ENCODE results near the gene KLHL22. TPM values are rescaled to one million over a fixed set of nuclear protein-coding genes. Genes with fewer than 3 reads are reported as not detected.
A peak's percentile ranks its signal among the peaks of the same experiment; 100 is the strongest.
"Not testable (repeated sequence)": the region's sequence is repeated elsewhere in the genome, so short reads cannot be mapped to it uniquely, and the experiment has no call there.

The KLHL22 gene, protein sequence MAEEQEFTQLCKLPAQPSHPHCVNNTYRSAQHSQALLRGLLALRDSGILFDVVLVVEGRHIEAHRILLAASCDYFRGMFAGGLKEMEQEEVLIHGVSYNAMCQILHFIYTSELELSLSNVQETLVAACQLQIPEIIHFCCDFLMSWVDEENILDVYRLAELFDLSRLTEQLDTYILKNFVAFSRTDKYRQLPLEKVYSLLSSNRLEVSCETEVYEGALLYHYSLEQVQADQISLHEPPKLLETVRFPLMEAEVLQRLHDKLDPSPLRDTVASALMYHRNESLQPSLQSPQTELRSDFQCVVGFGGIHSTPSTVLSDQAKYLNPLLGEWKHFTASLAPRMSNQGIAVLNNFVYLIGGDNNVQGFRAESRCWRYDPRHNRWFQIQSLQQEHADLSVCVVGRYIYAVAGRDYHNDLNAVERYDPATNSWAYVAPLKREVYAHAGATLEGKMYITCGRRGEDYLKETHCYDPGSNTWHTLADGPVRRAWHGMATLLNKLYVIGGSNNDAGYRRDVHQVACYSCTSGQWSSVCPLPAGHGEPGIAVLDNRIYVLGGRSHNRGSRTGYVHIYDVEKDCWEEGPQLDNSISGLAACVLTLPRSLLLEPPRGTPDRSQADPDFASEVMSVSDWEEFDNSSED
- total RNA-seq: 14.9 and 23.6 TPM in 2 replicates

DNA sequence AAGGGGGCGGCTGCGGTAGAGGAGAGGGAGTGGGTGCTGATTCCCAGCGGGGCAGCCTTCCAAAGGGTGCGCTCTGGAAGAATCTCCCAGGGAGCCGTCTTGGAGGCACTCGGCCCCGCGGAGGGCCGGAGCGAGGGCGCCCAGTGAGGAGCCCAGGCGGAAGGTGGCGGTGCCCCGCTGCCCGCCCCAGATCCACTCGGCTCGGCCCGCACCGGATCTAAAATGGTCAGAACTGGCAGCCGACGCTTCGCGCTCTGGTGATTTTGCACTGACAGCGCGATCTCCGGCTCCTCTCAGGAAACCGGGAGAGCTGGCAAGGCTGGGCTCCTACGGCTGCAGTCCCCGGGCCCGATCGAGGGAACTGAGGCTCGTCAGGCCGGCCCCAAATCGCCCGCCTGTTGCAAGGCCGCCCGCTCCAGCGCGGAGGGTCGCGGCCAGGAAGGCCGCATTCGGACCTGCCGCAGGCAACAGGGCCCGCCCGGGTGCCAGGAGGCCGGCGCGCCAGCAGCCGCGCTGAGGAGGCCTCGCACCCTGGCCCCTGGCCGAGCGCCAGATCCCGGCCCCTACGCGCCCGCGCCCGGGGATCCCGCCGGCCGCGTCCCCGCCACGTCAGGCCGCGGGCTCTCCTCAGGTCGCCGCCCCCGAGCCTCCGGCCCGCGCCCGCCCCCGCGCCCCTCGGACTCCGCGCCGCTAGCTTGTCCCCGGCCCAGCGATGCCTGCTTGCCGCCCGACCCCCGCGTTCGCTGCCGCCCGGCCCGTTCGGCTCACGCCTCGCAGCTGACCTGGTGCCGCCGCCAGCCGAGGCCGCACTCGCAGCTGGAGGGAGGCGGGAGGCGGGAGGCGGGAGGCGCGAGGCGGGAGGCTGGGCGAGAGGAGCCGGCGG lies at the start of gene KLHL22:
TSS of gene KLHL22 (minus strand) at position 818 of the 883 bp plus-strand sequence. CDS start 6,584 bp downstream, outside the sequence.
- peak in 1 of 2 donors; percentile 62 for DNase-seq (ENCODE audit: low read depth in 2 of 2)

DNA sequence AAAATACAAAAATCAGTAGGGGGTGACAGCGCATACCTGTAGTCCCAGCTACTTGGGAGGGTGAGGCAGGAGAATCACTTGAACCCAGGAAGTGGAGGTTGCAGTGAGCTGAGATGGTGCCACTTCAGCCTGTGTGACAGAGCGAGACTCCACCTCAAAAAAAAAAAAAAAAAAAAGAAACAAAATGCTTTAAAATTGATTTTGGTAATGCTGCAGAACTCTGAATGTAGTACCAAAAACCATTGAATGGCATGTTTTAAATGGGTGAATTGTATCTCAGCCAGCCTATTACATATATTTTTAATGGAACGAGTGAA lies 49.7 kb upstream of the KLHL22 start:
- DNase-seq (ENCODE audit: low read depth in 2 of 2): not testable (repeated sequence)

DNA sequence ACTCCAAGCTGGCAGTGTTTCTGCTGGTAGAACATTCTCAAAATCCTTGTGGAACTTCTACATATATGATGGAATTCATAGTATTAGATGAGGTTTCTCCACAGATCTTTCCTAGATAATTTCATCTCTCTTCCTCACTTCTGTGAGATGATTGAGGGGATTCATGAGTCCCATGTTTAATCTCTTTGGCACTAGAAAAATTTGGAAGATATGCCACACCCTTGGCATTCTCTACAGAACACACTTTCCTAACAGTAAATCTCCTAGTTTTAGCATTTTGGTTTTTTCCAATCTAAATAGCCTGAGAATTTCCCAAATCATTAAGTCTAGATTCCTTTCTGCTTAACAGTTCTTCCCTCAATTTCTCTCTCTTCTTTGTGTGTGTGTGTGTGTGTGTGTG lies 47.1 kb upstream of the KLHL22 start:
- DNase-seq (ENCODE audit: low read depth in 2 of 2): no peak

DNA sequence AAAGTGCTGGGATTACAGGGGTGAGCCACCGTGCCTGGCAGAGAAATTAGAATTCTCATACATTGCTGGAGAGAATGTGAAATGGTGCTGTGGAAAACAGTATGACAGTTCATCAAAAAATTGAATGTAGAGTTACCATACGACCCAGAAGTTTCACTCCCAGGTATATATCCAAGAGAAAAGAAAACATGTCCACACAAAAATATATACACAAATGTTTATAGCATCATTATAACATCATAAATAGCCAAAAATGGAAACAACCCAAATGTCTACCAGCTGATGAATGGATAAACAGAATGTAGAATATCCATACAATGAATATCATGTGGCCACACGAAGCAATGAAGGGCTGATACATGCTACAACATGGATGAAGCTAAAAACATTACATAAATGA lies 46.5 kb upstream of the KLHL22 start:
- DNase-seq (ENCODE audit: low read depth in 2 of 2): no peak

DNA sequence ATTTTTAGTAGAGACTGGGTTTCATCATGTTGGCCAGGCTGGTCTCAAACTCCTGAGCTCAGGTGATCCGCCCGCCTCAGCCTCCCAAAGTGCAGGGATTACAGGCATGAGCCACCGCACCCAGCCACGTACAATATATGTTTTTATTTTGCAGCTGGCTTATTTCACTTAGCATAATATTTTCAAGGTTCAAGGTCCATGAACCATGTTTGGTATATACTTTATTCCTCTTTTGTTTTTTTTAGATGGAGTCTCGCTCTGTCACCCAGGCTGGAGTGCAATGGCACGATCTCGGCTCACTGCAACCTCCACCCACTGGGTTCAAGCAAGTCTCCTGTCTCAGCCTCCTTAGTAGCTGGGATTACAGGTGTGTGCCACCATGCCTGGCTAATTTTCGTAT lies 43.3 kb upstream of the KLHL22 start:
- DNase-seq (ENCODE audit: low read depth in 2 of 2): not testable (repeated sequence)

DNA sequence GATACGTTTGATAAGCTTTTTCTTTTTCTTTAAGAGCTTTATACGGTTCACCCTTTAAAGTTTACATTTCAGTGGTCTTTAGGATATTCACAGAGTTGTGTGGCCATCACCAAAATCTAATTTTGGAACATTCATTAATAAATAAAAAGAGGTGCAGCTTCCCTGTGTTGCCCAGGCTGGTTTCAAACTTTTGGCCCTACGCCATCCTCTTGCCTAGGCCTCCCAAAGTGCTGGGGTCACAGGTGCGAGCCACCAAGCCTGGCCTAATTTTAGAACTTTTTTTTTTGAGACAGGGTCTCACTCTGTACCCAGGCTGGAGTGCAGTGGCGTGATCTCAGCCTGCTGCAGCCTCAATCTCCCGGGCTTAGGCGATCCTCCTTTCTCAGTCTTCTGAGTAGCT lies 42.4 kb upstream of the KLHL22 start:
- no peak for DNase-seq (ENCODE audit: low read depth in 2 of 2)

DNA sequence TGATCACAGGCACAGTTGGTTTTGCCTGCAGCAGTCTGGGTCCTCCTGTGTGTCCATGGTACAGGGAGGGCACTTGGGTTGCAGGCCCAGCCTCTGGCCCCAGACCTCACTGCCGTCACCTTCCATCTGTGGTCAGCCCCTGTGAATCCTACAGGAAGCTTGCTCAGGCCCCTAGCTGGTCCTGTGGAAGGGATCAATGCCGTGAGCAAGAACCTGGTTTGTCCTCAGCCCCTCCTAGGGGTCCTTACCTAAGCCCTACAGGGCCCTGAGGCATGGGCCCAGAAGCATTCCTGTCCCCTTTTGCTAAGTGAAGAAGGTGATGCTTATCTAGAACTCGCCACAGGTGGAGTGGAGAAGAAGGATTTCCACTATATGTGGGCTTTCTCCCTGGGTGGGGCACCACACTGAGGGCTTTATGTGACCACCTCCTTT lies 41.7 kb upstream of the KLHL22 start:
- no peak for DNase-seq (ENCODE audit: low read depth in 2 of 2)

DNA sequence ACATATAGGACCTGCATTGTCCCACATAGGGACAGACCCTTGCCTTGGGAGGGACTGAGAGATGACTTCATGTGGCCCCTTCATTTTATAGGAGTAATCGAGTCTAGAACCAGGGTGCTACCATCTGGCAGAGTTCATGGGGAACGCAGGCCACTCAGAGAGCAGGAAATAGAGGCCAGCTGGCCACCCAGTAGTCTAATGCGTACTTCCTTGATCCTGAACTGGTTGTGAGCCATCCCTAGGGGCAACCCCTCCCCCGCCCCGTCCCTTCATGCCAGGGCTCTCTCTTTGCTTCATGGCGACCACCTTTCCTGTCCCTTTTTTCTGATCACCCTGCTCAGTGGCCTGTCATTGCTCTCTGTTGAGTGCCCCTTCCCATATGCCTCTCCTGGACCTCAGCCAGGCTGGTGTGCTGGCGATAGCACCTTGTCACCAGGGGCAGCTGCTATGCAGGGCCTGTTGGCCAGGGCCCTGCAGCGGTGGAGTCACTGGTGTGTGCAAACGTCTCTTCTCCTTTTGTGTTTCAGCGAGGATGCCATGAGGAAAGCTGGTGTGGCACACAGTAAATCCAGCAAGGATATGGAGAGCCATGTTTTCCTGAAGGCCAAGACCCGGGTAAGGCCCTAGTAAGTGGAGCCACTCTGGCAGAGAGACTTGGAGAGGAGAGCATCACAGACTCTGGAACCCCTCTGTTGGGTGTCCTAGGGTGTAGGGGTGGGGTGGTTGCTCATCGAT lies 41.2 kb upstream of the KLHL22 start:
- DNase-seq (ENCODE audit: low read depth in 2 of 2): no peak

DNA sequence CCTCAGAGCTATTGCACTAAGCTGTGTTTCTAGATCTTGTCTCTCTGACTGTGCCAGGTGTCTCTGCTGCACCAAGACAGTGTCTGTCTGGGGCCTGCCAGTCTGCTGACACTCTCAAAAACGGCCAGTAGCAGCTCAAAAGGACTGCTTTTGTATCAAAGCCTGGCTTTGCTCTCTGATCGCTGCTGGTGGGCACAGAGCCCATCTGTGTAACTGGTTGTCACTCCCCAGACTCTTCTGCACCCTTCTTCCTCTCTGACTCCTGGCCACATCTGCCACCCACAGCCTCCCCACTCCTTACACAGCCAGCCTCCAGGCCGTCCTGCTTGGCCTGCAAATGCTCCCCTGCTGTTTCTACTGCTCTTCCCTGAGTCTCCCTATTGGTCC lies 38.3 kb upstream of the KLHL22 start:
- DNase-seq (ENCODE audit: low read depth in 2 of 2): no peak

DNA sequence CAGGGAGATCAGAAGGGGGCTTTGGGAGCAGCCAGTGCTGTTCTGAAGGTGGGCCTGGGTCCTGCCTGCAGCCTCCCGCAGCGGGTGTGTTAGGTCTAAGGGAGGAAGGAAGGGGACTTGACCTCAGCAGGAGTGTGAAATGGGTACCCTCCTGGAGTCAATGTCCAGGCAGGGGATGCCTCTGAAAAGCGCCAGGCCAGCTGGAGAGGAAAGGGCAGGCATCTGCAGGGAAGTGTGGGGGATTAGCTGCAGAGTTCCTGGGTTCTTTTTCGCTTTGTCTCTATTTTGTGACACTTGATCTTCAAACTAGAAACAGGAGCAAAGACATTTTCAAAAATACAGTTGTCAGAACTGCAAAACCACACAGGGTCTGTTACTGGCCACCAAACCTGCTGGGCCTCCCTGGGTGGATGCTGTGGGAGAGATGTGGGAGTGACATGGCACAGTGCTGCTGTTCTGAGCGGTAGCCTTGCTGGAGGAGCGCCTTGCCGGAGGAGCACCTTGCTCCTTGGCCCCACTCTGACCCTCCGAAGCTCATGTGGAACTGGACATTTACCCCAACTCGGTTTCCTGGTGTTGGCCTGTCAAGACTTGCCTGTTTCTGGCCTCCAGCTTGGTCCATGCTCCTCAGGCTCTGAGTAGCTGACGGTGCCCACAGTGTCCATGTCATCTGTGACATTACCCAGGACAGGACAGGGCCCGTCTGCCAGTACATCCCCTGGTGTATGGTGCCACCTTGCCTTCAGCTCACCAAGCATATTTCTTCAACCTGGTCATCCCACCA lies 37.7 kb upstream of the KLHL22 start:
- DNase-seq (ENCODE audit: low read depth in 2 of 2): no peak

DNA sequence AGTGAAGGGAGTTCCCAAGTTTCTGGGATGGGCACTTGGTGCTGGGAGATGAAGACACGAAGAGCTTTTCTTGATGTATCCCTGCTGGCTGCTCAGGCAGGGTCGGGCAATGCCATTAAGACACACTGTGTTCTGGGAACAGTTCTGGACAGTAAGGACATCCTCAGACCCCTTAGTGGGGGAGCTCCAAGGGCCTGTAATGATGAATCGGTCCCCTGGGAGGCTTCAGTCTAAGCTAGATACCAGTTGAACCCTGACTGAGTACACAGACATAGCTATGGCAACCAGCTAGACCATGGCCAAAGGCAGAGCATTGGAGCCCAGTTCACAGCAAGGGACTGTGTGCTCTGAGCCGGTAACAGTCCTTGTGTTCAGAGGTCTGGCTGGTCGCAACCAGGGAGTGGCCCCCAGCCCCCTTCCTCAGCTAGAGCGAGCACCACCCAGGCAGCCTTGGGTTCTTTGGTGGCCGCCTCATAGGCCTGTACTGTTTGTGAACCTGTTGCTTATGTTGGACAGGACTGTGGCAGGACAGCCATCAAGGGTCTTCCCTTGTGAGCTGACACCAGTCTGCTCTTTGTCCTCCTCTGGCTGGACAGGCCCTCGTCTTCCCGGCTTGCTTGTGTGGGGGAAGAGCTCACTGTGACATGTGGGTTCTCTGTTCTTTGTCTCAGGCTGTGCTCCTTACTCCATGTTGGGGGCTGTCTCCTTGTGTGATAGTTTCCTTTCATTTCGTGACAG lies 36.8 kb upstream of the KLHL22 start:
- no peak for DNase-seq (ENCODE audit: low read depth in 2 of 2)

DNA sequence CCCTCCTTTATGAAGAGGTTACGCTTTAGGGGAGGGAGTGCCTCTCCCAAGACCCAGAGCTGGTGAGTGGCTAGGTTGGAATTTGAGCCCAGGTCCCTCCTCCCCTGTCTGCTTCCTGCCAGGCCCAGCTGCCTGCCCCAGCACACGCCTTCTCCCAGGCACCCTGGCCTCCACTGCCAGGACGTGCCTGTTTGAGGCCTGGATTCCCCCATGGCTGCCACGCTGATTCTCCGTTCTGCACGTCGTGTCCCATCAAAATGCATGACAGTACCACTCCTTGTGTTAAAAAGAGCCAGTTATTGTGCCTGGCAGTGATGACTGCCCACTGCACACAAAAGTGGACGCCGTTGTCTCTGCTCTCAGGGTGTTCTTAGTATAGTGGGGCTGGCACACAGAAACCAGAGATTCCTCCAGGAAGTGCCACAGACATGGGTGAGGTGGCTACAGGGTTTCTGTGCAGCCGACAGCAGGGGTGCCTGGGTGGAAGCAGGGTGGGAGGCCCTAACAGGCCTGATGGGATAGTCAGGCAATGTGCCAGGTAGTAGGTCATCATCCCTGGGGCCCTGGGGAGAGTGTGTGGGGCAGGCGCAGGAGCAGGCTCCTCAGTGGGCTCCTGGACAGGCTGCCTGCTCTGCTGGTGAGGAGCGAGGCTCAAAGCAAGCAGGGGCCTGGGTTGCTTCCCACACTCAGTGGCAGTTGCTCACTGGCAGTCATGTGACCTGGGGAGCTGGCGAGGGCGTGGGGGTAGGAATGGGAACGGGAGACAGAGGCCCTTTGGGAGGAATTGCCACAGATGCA lies 36.0 kb upstream of the KLHL22 start:
- DNase-seq (ENCODE audit: low read depth in 2 of 2): peak; percentile 33 to 83

DNA sequence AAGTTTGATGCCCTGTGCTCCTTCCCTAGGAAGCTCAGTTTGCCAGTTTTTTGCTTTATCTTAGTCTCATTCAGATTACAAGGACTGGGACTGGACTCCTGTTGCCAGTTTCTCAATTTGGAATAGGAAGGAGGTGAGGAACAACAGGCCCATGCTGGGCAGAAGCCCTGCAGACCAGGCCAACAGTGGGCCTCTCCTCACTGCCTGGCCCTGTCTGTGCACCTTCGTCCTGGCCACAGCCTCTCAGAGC lies 35.5 kb upstream of the KLHL22 start:
- no peak for DNase-seq (ENCODE audit: low read depth in 2 of 2)

DNA sequence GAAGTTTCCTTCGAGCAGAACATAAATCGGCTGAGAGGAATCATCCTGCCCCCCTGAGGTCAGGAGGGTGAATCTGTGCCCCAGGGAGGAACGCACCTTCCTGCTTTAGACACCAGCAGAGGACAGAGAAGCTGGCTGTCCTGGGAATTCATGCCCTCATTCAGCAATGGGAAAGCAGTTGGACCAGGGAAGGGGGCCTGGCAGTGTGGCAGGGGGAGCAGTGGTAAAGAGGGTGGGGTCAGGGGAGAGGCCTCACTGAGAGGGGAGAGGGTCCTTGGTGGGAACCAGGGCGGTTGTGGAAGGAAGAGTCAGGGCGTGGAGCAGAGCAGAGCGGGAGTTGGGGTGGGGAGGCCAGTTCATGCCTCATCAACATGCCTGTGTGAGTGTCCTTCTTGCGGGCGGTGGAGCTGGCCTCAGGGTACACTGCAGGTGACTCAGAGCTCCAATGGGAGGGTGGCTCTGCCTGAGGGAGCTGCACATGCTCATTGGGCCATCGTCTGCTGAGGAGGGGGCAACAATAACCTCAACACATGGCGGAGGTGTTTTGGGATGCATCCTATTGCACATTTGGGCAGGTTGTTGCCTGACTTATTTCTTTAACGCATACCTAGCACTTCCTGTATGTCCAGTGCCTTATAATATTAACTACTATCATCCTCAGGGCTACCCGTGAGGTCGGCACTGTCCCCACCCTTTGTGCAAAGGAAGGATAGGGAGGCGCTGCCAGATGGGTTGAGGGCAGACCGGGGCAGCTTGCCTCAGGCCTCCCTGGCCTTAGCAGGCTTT lies 35.0 kb upstream of the KLHL22 start:
- DNase-seq (ENCODE audit: low read depth in 2 of 2): peak in 1 of 2 donors; percentile 51

DNA sequence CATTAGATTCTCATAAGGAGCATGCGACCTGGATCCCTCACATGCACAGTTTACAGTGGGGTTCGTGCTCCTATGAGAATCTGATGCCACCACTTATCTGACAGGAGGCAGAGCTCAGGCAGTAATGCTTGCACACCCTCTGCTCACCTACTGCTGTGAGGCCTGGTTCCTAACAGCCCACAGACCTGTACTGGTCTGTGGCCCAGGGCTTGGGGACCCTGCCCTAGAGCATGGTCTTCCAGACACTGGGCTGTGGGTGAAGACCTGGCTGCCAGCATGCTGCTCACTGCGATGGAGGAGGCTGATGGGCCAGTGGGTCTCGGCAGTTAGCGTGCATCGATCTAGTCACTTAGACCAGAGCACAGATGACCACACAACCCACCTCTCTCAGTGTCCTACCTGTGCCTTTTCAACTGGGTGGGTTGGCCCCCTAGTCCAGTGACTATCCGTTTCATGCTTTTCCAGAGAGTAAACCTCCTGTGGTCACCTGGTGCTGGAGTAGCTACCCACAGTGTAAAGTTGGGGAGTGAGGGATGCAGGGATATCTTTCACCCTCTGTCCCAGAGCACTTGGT lies 32.9 kb upstream of the KLHL22 start:
- no peak for DNase-seq (ENCODE audit: low read depth in 2 of 2)

DNA sequence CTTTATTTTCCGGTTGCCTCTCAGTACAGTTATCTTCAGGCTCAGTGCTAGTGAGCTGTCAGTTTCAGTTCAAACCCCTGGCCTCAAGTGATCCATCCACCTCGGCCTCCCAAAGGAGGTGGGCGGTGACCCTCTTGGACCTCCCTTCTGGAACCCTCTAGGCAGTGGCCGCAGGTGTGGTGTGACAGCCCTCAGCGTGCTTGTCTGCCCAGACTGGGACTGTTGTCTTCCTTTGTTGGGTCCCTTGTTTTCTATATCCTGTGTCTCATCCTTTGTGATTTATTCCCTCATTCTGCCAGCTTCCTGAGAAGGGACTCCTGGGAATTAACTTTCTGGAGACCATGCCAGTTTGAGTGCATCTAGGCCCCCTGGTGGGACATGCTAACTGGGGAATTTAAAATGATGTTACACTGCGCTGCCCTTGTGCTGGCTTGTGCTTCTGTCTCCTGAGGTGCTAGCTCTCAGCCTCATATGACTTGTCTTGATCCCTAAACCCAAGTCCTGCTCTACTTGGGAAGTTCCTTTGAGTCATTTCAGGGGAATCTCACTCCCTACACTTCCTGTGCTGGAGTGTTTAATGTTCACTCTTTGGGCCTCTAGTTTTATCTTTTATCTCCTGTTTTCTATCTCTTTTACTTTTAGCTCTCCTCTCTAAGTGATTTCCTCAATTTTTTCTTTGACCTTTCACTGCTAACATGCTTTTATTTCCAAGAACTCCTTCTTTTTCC lies 31.2 kb upstream of the KLHL22 start:
- DNase-seq (ENCODE audit: low read depth in 2 of 2): peak in 1 of 2 donors; percentile 61

DNA sequence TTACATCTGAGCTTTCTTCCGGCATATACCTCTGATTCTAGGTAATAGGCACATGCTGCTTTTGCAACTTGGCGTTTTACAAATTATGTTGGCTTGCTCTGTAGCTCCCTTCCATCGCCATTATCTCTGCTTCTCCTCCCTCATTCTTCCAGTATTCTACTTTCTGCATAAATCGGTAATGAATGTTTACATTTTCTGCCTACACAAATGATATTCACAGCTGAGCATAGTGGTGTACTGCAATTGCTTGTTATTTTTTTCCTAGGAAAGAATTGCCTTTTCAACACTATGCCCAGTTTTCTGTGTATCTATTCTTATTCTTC lies 30.7 kb upstream of the KLHL22 start:
- DNase-seq (ENCODE audit: low read depth in 2 of 2): no peak

DNA sequence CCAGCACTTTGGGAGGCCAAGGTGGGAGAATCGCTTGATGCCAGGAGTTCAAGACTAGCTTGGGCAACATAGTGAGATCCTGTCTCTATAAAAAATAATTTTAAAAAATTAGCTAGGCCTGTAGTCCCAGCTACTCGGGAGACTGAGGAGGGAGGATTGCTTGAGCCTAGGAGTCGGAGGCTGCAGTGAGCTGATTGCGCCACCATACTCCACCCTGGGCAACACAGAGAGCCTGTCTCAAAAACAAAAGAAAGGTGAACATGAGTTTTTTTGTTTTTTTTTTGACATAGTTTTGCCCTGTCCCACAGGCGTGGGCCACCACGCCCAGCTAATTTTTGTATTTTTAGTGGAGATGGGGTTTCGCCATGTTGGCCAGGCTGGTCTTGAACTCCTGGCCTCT lies 29.5 kb upstream of the KLHL22 start:
- DNase-seq (ENCODE audit: low read depth in 2 of 2): no peak

All from dermis microvascular lymphatic vessel endothelial cell (primary cell).